Spleen (tissue), 7 donors: ENCODE data around the gene ELP1.

Experiments
- POLR2A ChIP-seq, 3 donors: fragments of 450-650 bp; IDR thresholded peaks; one replicate each; pipeline ENCODE4 v1.5.1; 2017; ENCODE audit warnings: antibody characterized with exemption in 3 of 3, mild to moderate bottlenecking in 1 of 3
- POLR2AphosphoS5 ChIP-seq, 3 donors: sonication (generic); formaldehyde crosslinking; IDR thresholded peaks; one replicate each; pipeline ENCODE4 v1.5.1; 2017; ENCODE audit warnings: antibody characterized with exemption in 3 of 3
- TF ChIP-seq, protein P1 (sequence below), 11 experiments: fragments of 200-600 bp in 7 of 11; fragments of 450-650 bp in 4 of 11; sonication (generic) in 4 of 11; IDR thresholded peaks in 8 of 11; conservative IDR thresholded peaks in 3 of 11; 1 replicate in 7 of 11; 2 replicates in 4 of 11; pipeline versions ENCODE4 v1.4.0 to v1.8.0; 2016 to 2021; ENCODE audit warnings: antibody characterized with exemption in 11 of 11, inconsistent platforms in 4 of 11, mild to moderate bottlenecking in 1 of 11
- donor health status: DM: no; HTN: no; CAD: no; lungs with moderate emphysema.
- donor health status: DM: no; HTN: no; CAD: no.
- donor health status: DM: no; HTN: no; CAD: no.

- TF ChIP-seq, protein P1, sequence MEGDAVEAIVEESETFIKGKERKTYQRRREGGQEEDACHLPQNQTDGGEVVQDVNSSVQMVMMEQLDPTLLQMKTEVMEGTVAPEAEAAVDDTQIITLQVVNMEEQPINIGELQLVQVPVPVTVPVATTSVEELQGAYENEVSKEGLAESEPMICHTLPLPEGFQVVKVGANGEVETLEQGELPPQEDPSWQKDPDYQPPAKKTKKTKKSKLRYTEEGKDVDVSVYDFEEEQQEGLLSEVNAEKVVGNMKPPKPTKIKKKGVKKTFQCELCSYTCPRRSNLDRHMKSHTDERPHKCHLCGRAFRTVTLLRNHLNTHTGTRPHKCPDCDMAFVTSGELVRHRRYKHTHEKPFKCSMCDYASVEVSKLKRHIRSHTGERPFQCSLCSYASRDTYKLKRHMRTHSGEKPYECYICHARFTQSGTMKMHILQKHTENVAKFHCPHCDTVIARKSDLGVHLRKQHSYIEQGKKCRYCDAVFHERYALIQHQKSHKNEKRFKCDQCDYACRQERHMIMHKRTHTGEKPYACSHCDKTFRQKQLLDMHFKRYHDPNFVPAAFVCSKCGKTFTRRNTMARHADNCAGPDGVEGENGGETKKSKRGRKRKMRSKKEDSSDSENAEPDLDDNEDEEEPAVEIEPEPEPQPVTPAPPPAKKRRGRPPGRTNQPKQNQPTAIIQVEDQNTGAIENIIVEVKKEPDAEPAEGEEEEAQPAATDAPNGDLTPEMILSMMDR (IDR thresholded peaks at IDR 0.05 in 8 of 11, conservative IDR thresholded peaks at IDR 0.05 in 3 of 11): no peak
- TF ChIP-seq POLR2AphosphoS5 (IDR thresholded peaks at IDR 0.05) (no peak), POLR2A (IDR thresholded peaks at IDR 0.05) (no peak)
Measured at GRCh38 chr9:108961151-108961550, 27.2 kb upstream of the ELP1 start.
